Neuronal stem cell (in vitro differentiated cells): ENCODE measurements around the gene CALML6.

Source experiments
- DNase-seq: peaks from one replicate; pipeline ENCODE4 v3.0.0-alpha.2; 2013; ENCODE audit warnings: low spot score
- H2AFZ ChIP-seq: one replicate; pipeline ENCODE4 v1.6.1; 2013; ENCODE audit warnings: mild to moderate bottlenecking, low read length, inconsistent platforms
- H2AK5ac ChIP-seq: 2 replicates; pipeline ENCODE4 v1.6.1; 2013; ENCODE audit warnings: low read depth, mild to moderate bottlenecking, inconsistent platforms, low read length, moderate library complexity, mixed read lengths
- H2BK120ac ChIP-seq: 2 replicates; pipeline ENCODE4 v1.6.1; 2013; ENCODE audit warnings: low read depth, mild to moderate bottlenecking, inconsistent platforms, low read length, moderate library complexity, mixed read lengths
- H2BK12ac ChIP-seq: one replicate; pipeline ENCODE4 v1.6.1; 2013; ENCODE audit warnings: low read length, inconsistent platforms
- H2BK15ac ChIP-seq: 2 replicates; pipeline ENCODE4 v1.6.1; 2013; ENCODE audit warnings: mild to moderate bottlenecking, low read length, inconsistent platforms, mixed read lengths
- H2BK5ac ChIP-seq: one replicate; pipeline ENCODE4 v1.6.1; 2013; ENCODE audit warnings: inconsistent platforms, mild to moderate bottlenecking, low read length, moderate library complexity
- H3K14ac ChIP-seq: one replicate; pipeline ENCODE4 v1.6.1; 2013; ENCODE audit warnings: low read length, inconsistent platforms
- H3K18ac ChIP-seq: 2 replicates; pipeline ENCODE4 v1.6.1; 2013; ENCODE audit warnings: low read length, inconsistent platforms
- H3K23ac ChIP-seq: 2 replicates; pipeline ENCODE4 v1.6.1; 2013; ENCODE audit warnings: low read depth, mild to moderate bottlenecking, mixed read lengths, low read length, inconsistent platforms; ENCODE audit not compliant: poor library complexity
- H3K27ac ChIP-seq: replicated peaks from 3 replicates; pipeline ENCODE4 v1.5.1; 2013; ENCODE audit warnings: low read length, inconsistent platforms
- H3K27me3 ChIP-seq, 3 experiments: 2 replicates each; pipeline ENCODE4 v1.6.1; 2013; ENCODE audit warnings: low read length in 3 of 3, mild to moderate bottlenecking in 2 of 3, inconsistent platforms in 1 of 3, low read depth in 1 of 3, mixed read lengths in 1 of 3, moderate library complexity in 1 of 3; ENCODE audit not compliant: control insufficient read depth in 3 of 3, insufficient read depth in 3 of 3
- H3K36me3 ChIP-seq, 2 donors: replicated peaks in 1 of 2; 2 replicates each; pipeline ENCODE4 v1.6.1; 2013; ENCODE audit warnings: low read length in 2 of 2; ENCODE audit not compliant: control insufficient read depth in 2 of 2, insufficient read depth in 2 of 2
- H3K4ac ChIP-seq: 2 replicates; pipeline ENCODE4 v1.6.1; 2013; ENCODE audit warnings: inconsistent platforms, mild to moderate bottlenecking, low read length, moderate library complexity
- H3K4me1 ChIP-seq, 2 donors: 1 replicate in 1 of 2; 2 replicates in 1 of 2; pipeline ENCODE4 v1.6.1; 2013; ENCODE audit warnings: low read length in 2 of 2, low read depth in 1 of 2; ENCODE audit not compliant: control insufficient read depth in 2 of 2, insufficient read depth in 1 of 2
- H3K4me2 ChIP-seq: one replicate; pipeline ENCODE4 v1.6.1; 2013; ENCODE audit warnings: mild to moderate bottlenecking, low read length, inconsistent platforms; ENCODE audit not compliant: insufficient read depth, poor library complexity, severe bottlenecking
- H3K4me3 ChIP-seq, 2 donors: 2 replicates each; pipeline ENCODE4 v1.5.1; 2013; ENCODE audit warnings: low read length in 2 of 2, mild to moderate bottlenecking in 2 of 2, inconsistent platforms in 1 of 2, moderate library complexity in 1 of 2
- H3K79me1 ChIP-seq: one replicate; pipeline ENCODE4 v1.6.1; 2013; ENCODE audit warnings: low read depth, mild to moderate bottlenecking, inconsistent platforms, low read length, moderate library complexity
- H3K9ac ChIP-seq: one replicate; pipeline ENCODE4 v1.6.1; 2013; ENCODE audit warnings: mild to moderate bottlenecking, low read depth, low read length, inconsistent platforms; ENCODE audit not compliant: poor library complexity
- H3K9me3 ChIP-seq, 2 donors: replicated peaks in 1 of 2; 2 replicates each; pipeline versions ENCODE3 to v1.6.1; 2013; ENCODE audit warnings: low read length in 2 of 2, mild to moderate bottlenecking in 2 of 2, inconsistent platforms in 1 of 2, low read depth in 1 of 2, mixed read lengths in 1 of 2, moderate library complexity in 1 of 2; ENCODE audit not compliant: control insufficient read depth in 2 of 2, insufficient read depth in 1 of 2
- H4K8ac ChIP-seq: one replicate; pipeline ENCODE4 v1.6.1; 2013; ENCODE audit warnings: low read depth, mild to moderate bottlenecking, inconsistent platforms, low read length, moderate library complexity
- H4K91ac ChIP-seq: one replicate; pipeline ENCODE4 v1.6.1; 2013; ENCODE audit warnings: low read length, low read depth, mild to moderate bottlenecking, inconsistent platforms; ENCODE audit not compliant: poor library complexity
- WGBS, 2 donors: extraction: QIAGEN DNeasy Blood & Tissue Kit; methylation state at CpG; one replicate each; pipeline ENCODE4 v1.1.7; 2013; ENCODE audit warnings: missing lambda C conversion rate in 2 of 2, mixed read lengths in 1 of 2; ENCODE audit not compliant: insufficient read length in 2 of 2, insufficient replicate concordance in 1 of 2; ENCODE audit errors: extremely low coverage in 2 of 2; 5-methylcytosine and 5-hydroxymethylcytosine counted together

CALML6 gene

DNA sequence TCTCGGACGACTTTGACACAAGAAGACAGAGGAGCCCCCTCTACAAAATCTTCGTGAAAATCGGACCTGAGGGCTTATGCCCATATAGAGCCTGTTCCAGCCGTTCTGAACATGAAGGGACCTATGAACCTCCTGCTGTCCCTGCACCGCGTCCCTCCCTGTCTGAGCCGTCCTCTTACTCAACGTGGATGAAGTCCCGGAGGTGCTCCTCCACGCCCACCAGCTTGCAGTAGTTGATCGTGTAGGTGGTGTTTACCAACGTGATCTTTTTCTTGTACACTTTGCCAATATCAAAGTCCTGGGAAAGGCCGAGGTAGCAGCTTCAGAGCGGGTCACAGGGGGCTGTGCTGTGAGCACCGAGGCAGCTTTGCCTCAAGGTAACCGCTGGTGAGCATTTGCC, 48.5 kb downstream of the CALML6 start:
- H3K4ac ChIP-seq = peak overlapping the region; percentile 31
- DNase-seq = no peak
- no peak overlapping the region for H2BK12ac ChIP-seq
- H3K9ac ChIP-seq = no peak overlapping the region
- no peak overlapping the region for H2AK5ac ChIP-seq
- WGBS, 2 donors = no CpG with 5 or more reads among the region's 17 CpGs
- H3K4me1 ChIP-seq = peaks cover 0 to 7% of the 10 kb centered on the region in 2 donors
- H3K23ac ChIP-seq = peak overlapping the region; percentile 73
- no peak overlapping the region for H4K91ac ChIP-seq
- peak overlapping the region; percentile 25 for H2BK15ac ChIP-seq
- no peak overlapping the region for H3K27ac ChIP-seq
- H2AFZ ChIP-seq = no peak overlapping the region
- no peak overlapping the region for H2BK5ac ChIP-seq
- H3K4me2 ChIP-seq = no peak overlapping the region
- peaks cover 3% of the 10 kb centered on the region for H3K79me1 ChIP-seq
- no peak overlapping the region for H4K8ac ChIP-seq
- peaks cover 0 to 26% (median 0%) of the 10 kb centered on the region in 3 experiments for H3K27me3 ChIP-seq
- H2BK120ac ChIP-seq = no peak overlapping the region
- H3K4me3 ChIP-seq = no peak overlapping the region
- no peak overlapping the region for H3K18ac ChIP-seq
- no peaks in the 10 kb centered on the region for H3K9me3 ChIP-seq
- H3K14ac ChIP-seq = no peak overlapping the region
- H3K36me3 ChIP-seq = no peaks in the 10 kb centered on the region

GRCh38 chr1:1964811-1965210, 49.8 kb downstream of the CALML6 start:
- Histone ChIP-seq H3K27ac (no peak overlapping the region), H2BK120ac (no peak overlapping the region), H2BK5ac (no peak overlapping the region), H3K4ac (no peak overlapping the region), H3K27me3 (peaks cover 0 to 26% (median 0%) of the 10 kb centered on the region in 3 experiments), H3K14ac (no peak overlapping the region), H3K4me3 (no peak overlapping the region), H3K18ac (peak overlapping the region; percentile 70), H2AFZ (no peak overlapping the region), H3K36me3 (no peaks in the 10 kb centered on the region), H3K9me3 (no peaks in the 10 kb centered on the region), H3K79me1 (peaks cover 3% of the 10 kb centered on the region), H3K4me2 (no peak overlapping the region), H3K9ac (no peak overlapping the region), H2BK12ac (no peak overlapping the region), H2BK15ac (no peak overlapping the region), H3K23ac (peak overlapping the region; percentile 20), H3K4me1 (peaks cover 0 to 4% of the 10 kb centered on the region in 2 donors), H2AK5ac (peak overlapping the region; percentile 68), H4K91ac (no peak overlapping the region), H4K8ac (no peak overlapping the region)
- DNase-seq = no peak
- no CpG with 5 or more reads among the region's 25 CpGs for WGBS, 2 donors

DNA sequence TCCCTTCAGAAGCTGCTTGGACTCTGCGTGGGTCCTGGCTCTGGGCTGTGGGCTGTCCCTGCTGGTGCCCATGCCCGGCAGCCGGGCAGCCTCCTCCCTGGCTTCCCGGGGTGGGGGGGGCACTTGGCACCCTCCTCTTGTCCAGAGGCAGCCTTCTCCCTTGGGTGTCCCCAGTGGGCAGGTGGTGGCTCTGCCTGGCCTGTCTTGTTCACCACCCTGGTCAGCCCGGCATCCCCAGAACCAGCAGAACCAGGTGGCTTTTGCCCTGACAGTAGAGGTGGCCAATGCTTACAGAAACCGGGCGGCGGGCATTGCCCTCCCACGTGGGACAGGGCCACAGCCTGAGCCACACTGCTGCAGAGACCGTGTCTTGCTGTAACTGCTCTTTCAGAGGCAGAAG, 50.5 kb downstream of the CALML6 start:
- Histone ChIP-seq H4K91ac (no peak overlapping the region), H2AFZ (no peak overlapping the region), H3K4me3 (no peak overlapping the region), H3K4me2 (no peak overlapping the region), H2BK12ac (no peak overlapping the region), H3K79me1 (peaks cover 6% of the 10 kb centered on the region), H3K9ac (no peak overlapping the region), H3K4me1 (peaks cover 0 to 3% of the 10 kb centered on the region in 2 donors), H3K9me3 (no peaks in the 10 kb centered on the region), H2AK5ac (peak overlapping the region; percentile 10), H3K36me3 (no peaks in the 10 kb centered on the region), H2BK5ac (no peak overlapping the region), H2BK15ac (no peak overlapping the region), H3K14ac (no peak overlapping the region), H3K27ac (no peak overlapping the region), H2BK120ac (no peak overlapping the region), H3K23ac (no peak overlapping the region), H4K8ac (no peak overlapping the region), H3K27me3 (peaks cover 0 to 20% (median 0%) of the 10 kb centered on the region in 3 experiments), H3K18ac (no peak overlapping the region), H3K4ac (no peak overlapping the region)
- no CpG with 5 or more reads among the region's 10 CpGs for WGBS, 2 donors
- DNase-seq = no peak

DNA sequence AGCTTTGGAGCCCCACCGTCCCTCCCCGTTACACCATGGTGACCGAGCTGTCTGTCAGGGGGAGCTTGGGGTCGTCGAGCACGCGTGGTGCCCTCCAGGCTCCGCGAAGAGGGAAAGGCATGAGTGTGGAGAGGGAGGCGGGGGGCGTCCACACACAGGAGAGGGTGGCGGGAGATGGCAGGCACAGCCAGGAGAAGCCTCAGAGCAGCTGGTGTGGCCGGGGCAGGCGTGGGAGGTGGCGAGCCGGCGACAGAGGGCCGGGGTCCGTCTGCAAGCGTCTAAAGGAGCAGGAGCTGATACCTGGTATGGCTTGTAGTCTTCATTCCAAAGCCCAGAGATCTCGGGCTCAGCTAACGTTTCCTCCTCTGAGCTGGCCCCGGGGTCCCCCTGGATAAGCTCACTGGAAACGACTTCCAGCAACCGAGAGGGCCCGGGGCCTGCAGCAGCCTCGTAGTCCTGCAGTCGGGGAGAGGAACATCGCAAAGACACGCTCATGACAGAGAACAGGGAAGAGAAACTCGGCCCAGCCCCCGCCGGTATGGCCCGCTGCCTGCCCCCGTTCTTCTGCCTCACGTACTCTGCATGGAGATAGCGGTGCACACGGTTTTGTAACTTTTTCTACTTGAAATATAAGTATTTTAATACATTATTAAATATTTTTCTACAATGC, 51.1 kb downstream of the CALML6 start:
- H3K4ac ChIP-seq = no peak overlapping the region
- H3K4me3 ChIP-seq = no peak overlapping the region
- peak overlapping the region; percentile 48 for H2BK5ac ChIP-seq
- H2BK12ac ChIP-seq = no peak overlapping the region
- H2BK15ac ChIP-seq = peak overlapping the region; percentile 91
- no peak overlapping the region for H4K8ac ChIP-seq
- peak overlapping the region; percentile 10 for H2AK5ac ChIP-seq
- peak overlapping the region; percentile 25 for H3K23ac ChIP-seq
- no peak overlapping the region for H3K9ac ChIP-seq
- WGBS, 2 donors = no CpG with 5 or more reads among the region's 38 CpGs
- H3K4me2 ChIP-seq = no peak overlapping the region
- H4K91ac ChIP-seq = no peak overlapping the region
- H3K14ac ChIP-seq = no peak overlapping the region
- H2BK120ac ChIP-seq = no peak overlapping the region
- H3K4me1 ChIP-seq = peaks cover 0 to 4% of the 10 kb centered on the region in 2 donors
- H3K9me3 ChIP-seq = peaks cover 5 to 6% of the 10 kb centered on the region in 2 donors
- no peak overlapping the region for H3K27ac ChIP-seq
- H3K79me1 ChIP-seq = peaks cover 6% of the 10 kb centered on the region
- H3K27me3 ChIP-seq = peaks cover 0 to 13% (median 1%) of the 10 kb centered on the region in 3 experiments
- peak overlapping the region; percentile 48 for H3K18ac ChIP-seq
- H3K36me3 ChIP-seq = no peaks in the 10 kb centered on the region
- peak overlapping the region; percentile 28 for H2AFZ ChIP-seq
- no peak for DNase-seq
